KMS-11 (cell line): ENCODE data around the gene LHFPL3.

ENCODE experiments used
- H2AFZ ChIP-seq: fragments of 200-600 bp; sonication (generic); 2 replicates; pipeline ENCODE4 v1.6.1; 2016; ENCODE audit warnings: antibody characterized with exemption, mixed run types, low read depth
- H3K27ac ChIP-seq: fragments of 200-600 bp; sonication (generic); 2 replicates; pipeline ENCODE4 v1.6.1; 2016; ENCODE audit warnings: mild to moderate bottlenecking, mixed run types
- H3K27me3 ChIP-seq: fragments of 200-600 bp; sonication (generic); 2 replicates; pipeline ENCODE4 v1.6.1; 2017; ENCODE audit warnings: mild to moderate bottlenecking, low read depth, mixed run types, moderate library complexity; ENCODE audit not compliant: insufficient read depth
- H3K36me3 ChIP-seq: fragments of 200-600 bp; sonication (generic); 2 replicates; pipeline ENCODE4 v1.6.1; 2017; ENCODE audit warnings: mild to moderate bottlenecking, mixed run types; ENCODE audit not compliant: insufficient read depth
- H3K4me1 ChIP-seq: fragments of 200-600 bp; sonication (generic); 2 replicates; pipeline ENCODE4 v1.6.1; 2016; ENCODE audit warnings: mild to moderate bottlenecking, low read depth, mixed run types; ENCODE audit not compliant: poor library complexity, severe bottlenecking
- H3K4me2 ChIP-seq: fragments of 200-600 bp; sonication (generic); 2 replicates; pipeline ENCODE4 v1.7.0; 2016; ENCODE audit warnings: mild to moderate bottlenecking, mixed run types
- H3K4me3 ChIP-seq: fragments of 200-600 bp; sonication (generic); IDR thresholded peaks from 2 replicates; pipeline ENCODE4 v1.6.1; 2017; ENCODE audit warnings: low read depth, low read length, mixed read lengths; ENCODE audit not compliant: insufficient read depth
- H3K79me2 ChIP-seq: fragments of 200-600 bp; sonication (generic); 2 replicates; pipeline ENCODE4 v1.6.1; 2016; ENCODE audit warnings: low read depth, mixed run types; ENCODE audit not compliant: insufficient read depth
- H3K9ac ChIP-seq: fragments of 200-600 bp; sonication (generic); 2 replicates; pipeline ENCODE4 v1.6.1; 2016; ENCODE audit warnings: mild to moderate bottlenecking, mixed run types
- H4K20me1 ChIP-seq: fragments of 200-600 bp; sonication (generic); 2 replicates; pipeline ENCODE4 v1.6.1; 2016; ENCODE audit warnings: mild to moderate bottlenecking, mixed run types; ENCODE audit not compliant: insufficient read depth
- TF ChIP-seq, protein P1 (sequence below): fragments of 200-600 bp; sonication (generic); conservative IDR thresholded peaks from 2 replicates; pipeline ENCODE4 v1.6.1; 2017; ENCODE audit warnings: low read depth, mild to moderate bottlenecking, antibody characterized with exemption, low read length, moderate library complexity, mixed read lengths

Gene LHFPL3

GRCh38 chr7:104487642-104488041, 159.2 kb downstream of the LHFPL3 start:
- Histone ChIP-seq H3K27ac (no peak overlapping the region), H3K4me2 (no peak overlapping the region), H3K4me3 (no peak overlapping the region), H3K36me3 (no peaks in the 10 kb centered on the region), H3K9ac (no peak overlapping the region), H2AFZ (no peak overlapping the region), H3K4me1 (peaks cover 2% of the 10 kb centered on the region), H4K20me1 (no peaks in the 10 kb centered on the region), H3K79me2 (no peaks in the 10 kb centered on the region), H3K27me3 (no peaks in the 10 kb centered on the region)
- TF ChIP-seq, protein P1, sequence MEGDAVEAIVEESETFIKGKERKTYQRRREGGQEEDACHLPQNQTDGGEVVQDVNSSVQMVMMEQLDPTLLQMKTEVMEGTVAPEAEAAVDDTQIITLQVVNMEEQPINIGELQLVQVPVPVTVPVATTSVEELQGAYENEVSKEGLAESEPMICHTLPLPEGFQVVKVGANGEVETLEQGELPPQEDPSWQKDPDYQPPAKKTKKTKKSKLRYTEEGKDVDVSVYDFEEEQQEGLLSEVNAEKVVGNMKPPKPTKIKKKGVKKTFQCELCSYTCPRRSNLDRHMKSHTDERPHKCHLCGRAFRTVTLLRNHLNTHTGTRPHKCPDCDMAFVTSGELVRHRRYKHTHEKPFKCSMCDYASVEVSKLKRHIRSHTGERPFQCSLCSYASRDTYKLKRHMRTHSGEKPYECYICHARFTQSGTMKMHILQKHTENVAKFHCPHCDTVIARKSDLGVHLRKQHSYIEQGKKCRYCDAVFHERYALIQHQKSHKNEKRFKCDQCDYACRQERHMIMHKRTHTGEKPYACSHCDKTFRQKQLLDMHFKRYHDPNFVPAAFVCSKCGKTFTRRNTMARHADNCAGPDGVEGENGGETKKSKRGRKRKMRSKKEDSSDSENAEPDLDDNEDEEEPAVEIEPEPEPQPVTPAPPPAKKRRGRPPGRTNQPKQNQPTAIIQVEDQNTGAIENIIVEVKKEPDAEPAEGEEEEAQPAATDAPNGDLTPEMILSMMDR = no peak

- no peak overlapping the region for H3K4me2 ChIP-seq
- H3K27me3 ChIP-seq = no peaks in the 10 kb centered on the region
- no peak overlapping the region for H2AFZ ChIP-seq
- TF ChIP-seq, protein P1 = no peak
- no peak overlapping the region for H3K27ac ChIP-seq
- no peaks in the 10 kb centered on the region for H3K36me3 ChIP-seq
- H3K4me1 ChIP-seq = no peaks in the 10 kb centered on the region
- no peaks in the 10 kb centered on the region for H3K79me2 ChIP-seq
- no peaks in the 10 kb centered on the region for H4K20me1 ChIP-seq
- H3K9ac ChIP-seq = no peak overlapping the region
- H3K4me3 ChIP-seq = no peak overlapping the region
Measured at GRCh38 chr7:104497379-104497967, 169.1 kb downstream of the LHFPL3 start.

- Histone ChIP-seq H2AFZ (no peak overlapping the region), H3K36me3 (no peaks in the 10 kb centered on the region), H3K4me3 (no peak overlapping the region), H3K27me3 (no peaks in the 10 kb centered on the region), H3K4me2 (no peak overlapping the region), H3K9ac (no peak overlapping the region), H3K27ac (no peak overlapping the region), H3K79me2 (no peaks in the 10 kb centered on the region), H3K4me1 (no peaks in the 10 kb centered on the region), H4K20me1 (no peaks in the 10 kb centered on the region)
- TF ChIP-seq, protein P1 = no peak
Measured at GRCh38 chr7:104499975-104500374, 171.6 kb downstream of the LHFPL3 start.

DNA sequence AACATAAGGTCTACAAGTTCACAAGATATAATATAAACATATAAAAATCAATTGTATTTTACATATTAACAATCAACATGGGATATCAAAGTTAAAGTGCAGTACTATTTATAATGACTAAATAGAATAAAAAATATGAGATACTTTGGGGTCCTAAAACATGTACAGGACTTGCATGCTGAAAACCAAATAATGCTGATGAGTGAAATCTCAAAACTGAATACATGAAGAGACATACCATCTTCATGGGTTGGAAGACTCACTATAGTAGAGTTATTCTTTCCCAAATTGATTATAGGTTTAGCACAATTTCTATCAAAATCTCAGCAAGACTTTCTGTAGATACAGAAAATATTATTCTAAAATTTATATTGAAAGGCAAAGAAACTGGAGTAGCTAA, 181.5 kb downstream of the LHFPL3 start:
- Histone ChIP-seq H3K27ac (no peak overlapping the region), H3K4me1 (no peaks in the 10 kb centered on the region), H3K9ac (no peak overlapping the region), H3K4me3 (no peak overlapping the region), H2AFZ (no peak overlapping the region), H3K36me3 (no peaks in the 10 kb centered on the region), H4K20me1 (no peaks in the 10 kb centered on the region), H3K27me3 (no peaks in the 10 kb centered on the region), H3K4me2 (no peak overlapping the region), H3K79me2 (no peaks in the 10 kb centered on the region)
- TF ChIP-seq, protein P1 = no peak
